NCI-H146 (cell line): ENCODE measurements around the gene ZMIZ1.

ENCODE experiments used
- DNase-seq: peaks from one replicate; lab custom pipeline; 2025; lab: John Stamatoyannopoulos, UW

Gene ZMIZ1

GRCh38 chr10:79342811-79343561, 274.2 kb downstream of the ZMIZ1 start:
- DNase-seq, result no peak

GRCh38 chr10:79344502-79345195, 275.9 kb downstream of the ZMIZ1 start:
- DNase-seq, result peak; percentile 91

- DNase-seq, result peak; percentile 40
Observed at GRCh38 chr10:79345241-79346011, 276.7 kb downstream of the ZMIZ1 start.

- DNase-seq, result no peak
Observed at GRCh38 chr10:79346012-79346340, 277.2 kb downstream of the ZMIZ1 start.

GRCh38 chr10:79346388-79347225, 277.8 kb downstream of the ZMIZ1 start:
- peak; percentile 59 for DNase-seq

GRCh38 chr10:79347226-79347893, 278.6 kb downstream of the ZMIZ1 start, which contains the start of gene PPIF:
PPIF (plus strand) TSS chr10:79347469; CDS start chr10:79347549, 80 bp downstream.
- peak; percentile 94 for DNase-seq

- peak; percentile 54 for DNase-seq
Observed at GRCh38 chr10:79347894-79348639, 279.3 kb downstream of the ZMIZ1 start.

- no peak for DNase-seq
Observed at GRCh38 chr10:79348640-79348988, 279.8 kb downstream of the ZMIZ1 start.

GRCh38 chr10:79349072-79349491, 280.3 kb downstream of the ZMIZ1 start:
- DNase-seq, result no peak

- no peak for DNase-seq
Observed at GRCh38 chr10:79349766-79350406, 281.1 kb downstream of the ZMIZ1 start.

- DNase-seq, result no peak
Observed at GRCh38 chr10:79350407-79351154, 281.8 kb downstream of the ZMIZ1 start.

- no peak for DNase-seq
Observed at GRCh38 chr10:79351332-79351731, 282.6 kb downstream of the ZMIZ1 start.

GRCh38 chr10:79352035-79352877, 283.5 kb downstream of the ZMIZ1 start:
- DNase-seq, result no peak

- no peak for DNase-seq
Observed at GRCh38 chr10:79353000-79353406, 284.2 kb downstream of the ZMIZ1 start.

GRCh38 chr10:79353726-79354125, 285.0 kb downstream of the ZMIZ1 start:
- no peak for DNase-seq

- DNase-seq, result no peak
Observed at GRCh38 chr10:79354141-79354540, 285.4 kb downstream of the ZMIZ1 start.

GRCh38 chr10:79354615-79355014, 285.8 kb downstream of the ZMIZ1 start:
- no peak for DNase-seq

GRCh38 chr10:79355420-79356017, 286.8 kb downstream of the ZMIZ1 start:
- DNase-seq, result no peak
